Smooth muscle cell (in vitro differentiated cells): ENCODE measurements around the gene PRPF18. TPM values are rescaled to one million over a fixed set of nuclear protein-coding genes. Genes with fewer than 3 reads are reported as not detected.

Experiments used
- DNase-seq: peaks from one replicate; lab custom pipeline; 2025; ENCODE audit not compliant: unreplicated experiment; lab: John Stamatoyannopoulos, UW
- H2AFZ ChIP-seq: fragments of 200-600 bp; sonication (generic); 2 replicates; pipeline ENCODE4 v1.6.0; 2016; ENCODE audit warnings: antibody characterized with exemption, low read depth, mild to moderate bottlenecking
- H3F3A ChIP-seq: fragments of 200-600 bp; sonication (generic); 2 replicates; pipeline ENCODE4 v1.6.0; 2017; ENCODE audit warnings: antibody characterized with exemption, low read depth
- H3K27ac ChIP-seq: fragments of 200-600 bp; sonication (generic); 2 replicates; pipeline ENCODE4 v1.5.1; 2016; ENCODE audit warnings: low read depth, mild to moderate bottlenecking
- H3K27me3 ChIP-seq: fragments of 200-600 bp; sonication (generic); 2 replicates; pipeline ENCODE4 v1.6.1; 2016; ENCODE audit warnings: low read depth, mild to moderate bottlenecking
- H3K36me3 ChIP-seq: fragments of 200-600 bp; sonication (generic); 2 replicates; pipeline ENCODE4 v1.5.1; 2016; ENCODE audit warnings: low read depth
- H3K4me1 ChIP-seq: fragments of 200-600 bp; sonication (generic); 2 replicates; pipeline ENCODE4 v1.5.1; 2016; ENCODE audit warnings: low read depth
- H3K4me2 ChIP-seq: fragments of 200-600 bp; sonication (generic); 2 replicates; pipeline ENCODE4 v1.6.0; 2016; ENCODE audit warnings: mild to moderate bottlenecking
- H3K4me3 ChIP-seq: fragments of 200-600 bp; sonication (generic); 2 replicates; pipeline ENCODE4 v1.5.1; 2016; ENCODE audit warnings: mild to moderate bottlenecking
- H3K79me2 ChIP-seq: fragments of 200-600 bp; sonication (generic); 2 replicates; pipeline ENCODE4 v1.6.0; 2016; ENCODE audit warnings: low read depth, mild to moderate bottlenecking
- H3K9ac ChIP-seq: fragments of 200-600 bp; sonication (generic); 2 replicates; pipeline ENCODE4 v1.6.0; 2016; ENCODE audit warnings: low read depth
- H3K9me3 ChIP-seq: fragments of 200-600 bp; sonication (generic); replicated peaks from 2 replicates; pipeline ENCODE4 v1.5.1; 2016; ENCODE audit warnings: low read depth
- H4K20me1 ChIP-seq: fragments of 200-600 bp; sonication (generic); 2 replicates; pipeline ENCODE4 v1.6.0; 2016; ENCODE audit warnings: low read depth
- CTCF ChIP-seq: fragments of 200-600 bp; sonication (generic); IDR thresholded peaks from 2 replicates; pipeline ENCODE4 v1.5.1; 2017; ENCODE audit warnings: borderline replicate concordance, mild to moderate bottlenecking, antibody characterized with exemption; ENCODE audit not compliant: insufficient read depth, poor library complexity, severe bottlenecking
- WGBS: methylation state at CpG from one replicate; pipeline ENCODE4 v1.1.7; 2016; ENCODE audit warnings: low lambda C conversion rate; 5-methylcytosine and 5-hydroxymethylcytosine counted together
- polyA plus RNA-seq: library from polyadenylated mRNA; unstranded; fragments of >200 nt; fragmentation: Nextera tagmentation; extraction: Ambion mirVana; gene quantifications from 2 replicates; pipeline ENCODE4 v1.2.1, GENCODE V29; 2016
- total RNA-seq: library from RNA; depleted of rRNA; stranded (reverse); fragments of >200 nt; gene quantifications from 2 replicates; pipeline ENCODE4 v1.2.3, GENCODE V29; 2014

Gene PRPF18
- total and polyA plus RNA-seq, 2 experiments from 2014 or later = 22.4 to 36.9 TPM

GRCh38 chr10:13660551-13660920 lies 73.8 kb downstream of the PRPF18 start:
- Histone ChIP-seq H3K4me2 (no peak overlapping the region), H3K27me3 (no peaks in the 10 kb centered on the region), H2AFZ (no peak overlapping the region), H3K4me1 (peaks cover 6% of the 10 kb centered on the region), H3K27ac (no peak overlapping the region), H3K79me2 (no peaks in the 10 kb centered on the region), H3K9ac (no peak overlapping the region), H3K9me3 (no peaks in the 10 kb centered on the region), H3K36me3 (no peaks in the 10 kb centered on the region), H3K4me3 (no peak overlapping the region), H3F3A (no peaks in the 10 kb centered on the region), H4K20me1 (no peaks in the 10 kb centered on the region)
- DNase-seq = no peak
- 66% methylated on average over 7 of the region's 7 CpGs for WGBS
- TF ChIP-seq CTCF = no peak

DNA sequence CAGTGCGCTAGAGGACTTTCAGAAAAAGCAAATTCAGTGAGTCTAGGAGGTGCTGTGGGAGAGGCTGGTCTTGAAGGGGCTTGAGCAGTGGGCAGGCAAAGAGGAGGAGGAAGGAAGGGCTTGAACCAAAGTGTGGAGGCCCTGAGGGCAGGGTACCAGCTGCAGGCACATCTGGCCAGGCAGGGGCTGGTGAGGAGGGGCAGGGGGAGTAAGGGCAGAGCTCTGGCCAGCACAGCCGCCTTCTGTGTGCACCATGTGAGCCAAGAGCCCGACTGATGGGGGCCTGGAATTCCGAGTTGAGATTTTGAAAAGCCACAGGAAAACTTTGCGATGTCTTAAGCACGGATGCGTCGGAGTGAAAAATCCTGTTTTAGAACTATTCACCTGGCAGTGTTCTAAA lies 74.5 kb downstream of the PRPF18 start:
- Histone ChIP-seq H3K4me2 (no peak overlapping the region), H3F3A (no peaks in the 10 kb centered on the region), H3K27ac (no peak overlapping the region), H3K27me3 (no peaks in the 10 kb centered on the region), H3K79me2 (no peaks in the 10 kb centered on the region), H2AFZ (no peak overlapping the region), H4K20me1 (no peaks in the 10 kb centered on the region), H3K9me3 (no peaks in the 10 kb centered on the region), H3K9ac (no peak overlapping the region), H3K36me3 (no peaks in the 10 kb centered on the region), H3K4me1 (peaks cover 6% of the 10 kb centered on the region), H3K4me3 (no peak overlapping the region)
- no peak for DNase-seq
- TF ChIP-seq CTCF = no peak
- 79% methylated on average over 8 of the region's 8 CpGs for WGBS

DNA sequence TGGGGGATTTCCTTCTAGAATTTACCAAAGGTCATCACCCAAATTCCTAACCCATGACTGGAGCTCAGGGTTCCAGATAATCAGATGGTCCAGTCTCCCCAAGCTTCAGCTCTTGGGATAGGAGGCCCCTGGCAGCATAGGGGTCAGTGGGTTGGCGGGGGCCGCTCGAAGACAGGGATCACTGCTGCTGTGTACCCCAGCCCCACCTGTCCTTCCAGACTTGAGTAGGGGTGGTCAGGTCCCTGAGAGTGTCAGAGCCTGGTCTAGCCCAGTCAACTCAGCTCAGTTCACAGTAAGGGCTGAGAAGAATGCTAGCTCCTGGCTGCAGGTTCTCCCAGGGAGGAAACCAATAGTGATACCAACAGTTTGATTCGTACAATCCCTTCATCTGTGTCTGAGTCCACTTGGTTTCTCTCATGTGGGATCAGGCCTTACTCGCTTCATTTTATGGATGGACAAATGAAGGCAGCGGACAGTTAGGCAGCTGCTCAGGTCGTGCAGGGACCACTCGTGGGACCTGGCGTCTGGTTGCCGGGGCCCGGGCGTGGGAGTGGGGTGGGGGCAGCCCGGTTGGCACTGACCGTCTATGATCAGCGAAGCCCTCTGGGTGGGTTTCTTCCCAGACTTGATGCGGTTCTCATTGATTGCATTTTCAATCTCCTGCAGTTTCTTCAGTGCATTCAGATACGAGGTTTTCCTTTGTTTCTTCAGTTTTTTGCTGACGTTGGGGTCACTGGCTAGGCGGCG lies 78.9 kb downstream of the PRPF18 start:
- no peaks in the 10 kb centered on the region for H3K79me2 ChIP-seq
- no peaks in the 10 kb centered on the region for H3K27me3 ChIP-seq
- H4K20me1 ChIP-seq = no peaks in the 10 kb centered on the region
- no peaks in the 10 kb centered on the region for H3K36me3 ChIP-seq
- H3F3A ChIP-seq = no peaks in the 10 kb centered on the region
- TF ChIP-seq CTCF = no peak
- WGBS = 98% methylated on average over 20 of the region's 20 CpGs
- no peak overlapping the region for H2AFZ ChIP-seq
- H3K4me2 ChIP-seq = no peak overlapping the region
- no peak for DNase-seq
- no peaks in the 10 kb centered on the region for H3K4me1 ChIP-seq
- H3K9ac ChIP-seq = no peak overlapping the region
- H3K9me3 ChIP-seq = no peaks in the 10 kb centered on the region
- H3K27ac ChIP-seq = no peak overlapping the region
- H3K4me3 ChIP-seq = no peak overlapping the region

GRCh38 chr10:13668126-13668525 lies 81.4 kb downstream of the PRPF18 start:
- Histone ChIP-seq H4K20me1 (no peaks in the 10 kb centered on the region), H3K27me3 (no peaks in the 10 kb centered on the region), H2AFZ (no peak overlapping the region), H3K4me1 (peaks cover 12% of the 10 kb centered on the region), H3K4me2 (no peak overlapping the region), H3K36me3 (no peaks in the 10 kb centered on the region), H3K27ac (no peak overlapping the region), H3F3A (no peaks in the 10 kb centered on the region), H3K4me3 (no peak overlapping the region), H3K9ac (no peak overlapping the region), H3K79me2 (no peaks in the 10 kb centered on the region), H3K9me3 (no peaks in the 10 kb centered on the region)
- no peak for DNase-seq
- TF ChIP-seq CTCF = no peak
- WGBS = 95% methylated on average over 4 of the region's 4 CpGs
